ENCODE data around the gene BTBD3.

The BTBD3 gene

GRCh38 chr20:11917663-11918062 lies at the start of gene BTBD3:
Gene BTBD3, plus strand, starts transcription at chr20:11917893. Its CDS starts 383 bp downstream, at chr20:11918276.
- DNase-seq (ENCODE audit: low read depth) = no peak

- no peak for DNase-seq (ENCODE audit: low read depth)
Measured at GRCh38 chr20:11869641-11870040, 48.1 kb upstream of the BTBD3 start.

GRCh38 chr20:11870411-11870810 lies 47.3 kb upstream of the BTBD3 start:
- no peak for DNase-seq (ENCODE audit: low read depth)

- no peak for DNase-seq (ENCODE audit: low read depth)
Measured at GRCh38 chr20:11876555-11876954, 41.1 kb upstream of the BTBD3 start.

GRCh38 chr20:11880680-11881079 lies 37.0 kb upstream of the BTBD3 start:
- no peak for DNase-seq (ENCODE audit: low read depth)

GRCh38 chr20:11881449-11881848 lies 36.2 kb upstream of the BTBD3 start:
- no peak for DNase-seq (ENCODE audit: low read depth)

- no peak for DNase-seq (ENCODE audit: low read depth)
Measured at GRCh38 chr20:11882651-11883050, 35.0 kb upstream of the BTBD3 start.

- no peak for DNase-seq (ENCODE audit: low read depth)
Measured at GRCh38 chr20:11888648-11889047, 29.0 kb upstream of the BTBD3 start.

GRCh38 chr20:11890331-11891076 lies 27.2 kb upstream of the BTBD3 start:
- peak; percentile 6 for DNase-seq (ENCODE audit: low read depth)

- no peak for DNase-seq (ENCODE audit: low read depth)
Measured at GRCh38 chr20:11891077-11891775, 26.5 kb upstream of the BTBD3 start.

GRCh38 chr20:11891776-11892545 lies 25.7 kb upstream of the BTBD3 start:
- no peak for DNase-seq (ENCODE audit: low read depth)

- no peak for DNase-seq (ENCODE audit: low read depth)
Measured at GRCh38 chr20:11894062-11894461, 23.6 kb upstream of the BTBD3 start.

- no peak for DNase-seq (ENCODE audit: low read depth)
Measured at GRCh38 chr20:11895861-11896387, 21.8 kb upstream of the BTBD3 start.

- no peak for DNase-seq (ENCODE audit: low read depth)
Measured at GRCh38 chr20:11901127-11901526, 16.6 kb upstream of the BTBD3 start.

GRCh38 chr20:11902285-11902697 lies 15.4 kb upstream of the BTBD3 start:
- DNase-seq (ENCODE audit: low read depth) = no peak

- no peak for DNase-seq (ENCODE audit: low read depth)
Measured at GRCh38 chr20:11905460-11906179, 12.1 kb upstream of the BTBD3 start.

- DNase-seq (ENCODE audit: low read depth) = no peak
Measured at GRCh38 chr20:11906626-11907480, 10.8 kb upstream of the BTBD3 start.

- no peak for DNase-seq (ENCODE audit: low read depth)
Measured at GRCh38 chr20:11907621-11908020, 10.1 kb upstream of the BTBD3 start.

- no peak for DNase-seq (ENCODE audit: low read depth)
Measured at GRCh38 chr20:11912013-11912658, 5.6 kb upstream of the BTBD3 start.

- DNase-seq (ENCODE audit: low read depth) = no peak
Measured at GRCh38 chr20:11912659-11913415, 4.9 kb upstream of the BTBD3 start.
